PC-3 (cell line): Measurements from ENCODE around the gene SLC26A8. TPM values are rescaled to one million over a fixed set of nuclear protein-coding genes. Genes with fewer than 3 reads are reported as not detected.

Source experiments
- ATAC-seq: fragments of 200-7000 bp; cut with Tn5 transposase; 2 replicates; pipeline ENCODE4 v1.9.1; 2020; ENCODE audit warnings: mild to moderate bottlenecking, moderate library complexity
- BruUV-seq: library from RNA; stranded (reverse); fragments of 400-500 nt; replicated peaks from 2 replicates; lab custom pipeline; 2021; lab: Mats Ljungman, UMichigan
- CTCF ChIA-PET: fragments of 300-600 bp; sonication (Branson Sonifier 250); formaldehyde crosslinking; loops from one replicate; lab custom pipeline; 2022; ENCODE audit warnings: antibody characterized with exemption; lab: Charles Lee
- POLR2A ChIA-PET: fragments of 300-600 bp; sonication (Branson Sonifier 250); formaldehyde crosslinking; loops from one replicate; lab custom pipeline; 2022; ENCODE audit warnings: antibody characterized with exemption; ENCODE audit not compliant: unreplicated experiment; lab: Charles Lee
- DNase-seq: peaks from one replicate; pipeline ENCODE4 v3.0.0-alpha.2; 2015
- H2AFZ ChIP-seq: fragments of 300-600 bp; sonication (generic); 2 replicates; pipeline ENCODE4 v1.6.0; 2016; ENCODE audit warnings: antibody characterized with exemption, low read length
- H3F3A ChIP-seq: fragments of 300-600 bp; sonication (generic); one replicate; pipeline ENCODE4 v1.6.0; 2017; ENCODE audit warnings: antibody characterized with exemption, low read length, control low read depth, mild to moderate bottlenecking; ENCODE audit not compliant: unreplicated experiment
- H3K27ac ChIP-seq: fragments of 300-600 bp; sonication (generic); 2 replicates; pipeline ENCODE4 v1.5.1; 2016; ENCODE audit warnings: mild to moderate bottlenecking, low read length
- H3K27me3 ChIP-seq: fragments of 300-600 bp; sonication (generic); 2 replicates; pipeline ENCODE4 v1.6.1; 2016; ENCODE audit warnings: low read length, mixed read lengths
- H3K36me3 ChIP-seq: fragments of 300-600 bp; sonication (generic); 2 replicates; pipeline ENCODE4 v1.6.1; 2016; ENCODE audit warnings: low read depth, mixed run types, low read length, mixed read lengths
- H3K4me1 ChIP-seq: fragments of 300-600 bp; sonication (generic); 2 replicates; pipeline ENCODE4 v1.5.1; 2016; ENCODE audit warnings: low read length; ENCODE audit not compliant: insufficient read depth
- H3K4me2 ChIP-seq: fragments of 300-600 bp; sonication (generic); 2 replicates; pipeline ENCODE4 v1.6.0; 2016; ENCODE audit warnings: low read length
- H3K4me3 ChIP-seq: fragments of 300-600 bp; sonication (generic); 2 replicates; pipeline ENCODE4 v1.5.1; 2016; ENCODE audit warnings: mild to moderate bottlenecking, low read length, mixed read lengths
- H3K79me2 ChIP-seq: fragments of 300-600 bp; sonication (generic); 2 replicates; pipeline ENCODE4 v1.6.1; 2017; ENCODE audit warnings: low read length, mixed read lengths
- H3K9ac ChIP-seq: fragments of 300-600 bp; sonication (generic); 2 replicates; pipeline ENCODE4 v1.6.0; 2016; ENCODE audit warnings: mild to moderate bottlenecking, low read length
- H3K9me2 ChIP-seq: fragments of 300-600 bp; sonication (generic); replicated peaks from 2 replicates; pipeline ENCODE4 v1.6.1; 2016; ENCODE audit warnings: mixed run types, low read length, mixed read lengths
- H3K9me3 ChIP-seq: fragments of 300-600 bp; sonication (generic); 2 replicates; pipeline ENCODE4 v1.6.1; 2016; ENCODE audit warnings: low read length, mixed read lengths
- H4K20me1 ChIP-seq: fragments of 300-600 bp; sonication (generic); 2 replicates; pipeline ENCODE4 v1.6.1; 2016; ENCODE audit warnings: low read length, mixed read lengths
- EZH2 ChIP-seq: fragments of 300-600 bp; sonication (generic); IDR thresholded peaks from one replicate; pipeline ENCODE4 v1.6.1; 2017; ENCODE audit warnings: antibody characterized with exemption, mild to moderate bottlenecking, low read length; ENCODE audit not compliant: unreplicated experiment
- EZH2phosphoT487 ChIP-seq: fragments of 300-600 bp; sonication (generic); IDR thresholded peaks from 2 replicates; pipeline ENCODE4 v1.6.1; 2018; ENCODE audit warnings: mild to moderate bottlenecking, antibody characterized with exemption, low read length, borderline replicate concordance
- intact Hi-C: fragments of 100-400 bp; cut with micrococcal nuclease; formaldehyde crosslinking; loops from 2 replicates; pipeline ENCODE4 v1.9.0; 2023
- total RNA-seq: library from RNA; depleted of rRNA; stranded (reverse); fragments of >200 nt; gene quantifications from 2 replicates; pipeline ENCODE4 v1.2.3, GENCODE V29; 2014
- TF ChIP-seq, protein P1 (sequence below): fragments of 300-600 bp; sonication (generic); conservative IDR thresholded peaks from 2 replicates; pipeline ENCODE4 v1.5.1; 2017; ENCODE audit warnings: antibody characterized with exemption, low read depth, mild to moderate bottlenecking, low read length

SLC26A8 gene
- total RNA-seq, 1 experiment from 2014 or later: not detected

DNA sequence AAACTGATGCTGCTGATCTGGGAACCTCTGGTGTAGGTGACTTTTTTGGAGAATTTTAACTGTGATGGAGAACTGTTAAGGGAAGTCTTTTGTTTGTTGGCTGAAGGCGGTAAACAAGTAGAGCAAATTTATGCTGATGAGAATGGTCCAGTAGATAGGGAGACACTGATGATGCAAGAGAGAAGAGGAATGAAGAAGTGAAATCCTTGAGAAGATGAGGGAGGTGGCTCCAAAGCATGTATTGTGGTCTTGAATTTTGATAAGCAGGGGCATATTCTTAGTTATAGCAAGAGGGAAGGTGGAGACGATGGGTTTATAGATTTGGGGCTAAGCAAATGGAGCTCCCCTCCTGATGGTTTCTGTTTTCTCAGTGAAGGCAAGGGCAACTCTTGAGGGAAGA lies 25.1 kb upstream of the SLC26A8 start:
- DNase-seq (no peak), ATAC-seq (no peak)
- Histone ChIP-seq H3K27me3 (no peaks in the 10 kb centered on the region), H2AFZ (no peak overlapping the region), H3K4me2 (no peak overlapping the region), H3K4me3 (no peak overlapping the region), H3K79me2 (peaks cover 92% of the 10 kb centered on the region), H3K27ac (no peak overlapping the region), H4K20me1 (peaks cover 29% of the 10 kb centered on the region), H3K9me3 (no peaks in the 10 kb centered on the region), H3K9me2 (no peaks in the 10 kb centered on the region), H3K36me3 (peaks cover 21% of the 10 kb centered on the region), H3K9ac (no peak overlapping the region), H3K4me1 (peaks cover 14% of the 10 kb centered on the region; the same call in 1 of the 2 replicates), H3F3A (no peaks in the 10 kb centered on the region)
- ChIA-PET POLR2A (no interaction called here), CTCF (no interaction called here)
- intact Hi-C loops: no loop called here
- no peak for TF ChIP-seq EZH2
- TF ChIP-seq, protein P1, sequence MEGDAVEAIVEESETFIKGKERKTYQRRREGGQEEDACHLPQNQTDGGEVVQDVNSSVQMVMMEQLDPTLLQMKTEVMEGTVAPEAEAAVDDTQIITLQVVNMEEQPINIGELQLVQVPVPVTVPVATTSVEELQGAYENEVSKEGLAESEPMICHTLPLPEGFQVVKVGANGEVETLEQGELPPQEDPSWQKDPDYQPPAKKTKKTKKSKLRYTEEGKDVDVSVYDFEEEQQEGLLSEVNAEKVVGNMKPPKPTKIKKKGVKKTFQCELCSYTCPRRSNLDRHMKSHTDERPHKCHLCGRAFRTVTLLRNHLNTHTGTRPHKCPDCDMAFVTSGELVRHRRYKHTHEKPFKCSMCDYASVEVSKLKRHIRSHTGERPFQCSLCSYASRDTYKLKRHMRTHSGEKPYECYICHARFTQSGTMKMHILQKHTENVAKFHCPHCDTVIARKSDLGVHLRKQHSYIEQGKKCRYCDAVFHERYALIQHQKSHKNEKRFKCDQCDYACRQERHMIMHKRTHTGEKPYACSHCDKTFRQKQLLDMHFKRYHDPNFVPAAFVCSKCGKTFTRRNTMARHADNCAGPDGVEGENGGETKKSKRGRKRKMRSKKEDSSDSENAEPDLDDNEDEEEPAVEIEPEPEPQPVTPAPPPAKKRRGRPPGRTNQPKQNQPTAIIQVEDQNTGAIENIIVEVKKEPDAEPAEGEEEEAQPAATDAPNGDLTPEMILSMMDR: no peak
- TF ChIP-seq EZH2phosphoT487: no peak
- BruUV-seq: no TSS peak

DNA sequence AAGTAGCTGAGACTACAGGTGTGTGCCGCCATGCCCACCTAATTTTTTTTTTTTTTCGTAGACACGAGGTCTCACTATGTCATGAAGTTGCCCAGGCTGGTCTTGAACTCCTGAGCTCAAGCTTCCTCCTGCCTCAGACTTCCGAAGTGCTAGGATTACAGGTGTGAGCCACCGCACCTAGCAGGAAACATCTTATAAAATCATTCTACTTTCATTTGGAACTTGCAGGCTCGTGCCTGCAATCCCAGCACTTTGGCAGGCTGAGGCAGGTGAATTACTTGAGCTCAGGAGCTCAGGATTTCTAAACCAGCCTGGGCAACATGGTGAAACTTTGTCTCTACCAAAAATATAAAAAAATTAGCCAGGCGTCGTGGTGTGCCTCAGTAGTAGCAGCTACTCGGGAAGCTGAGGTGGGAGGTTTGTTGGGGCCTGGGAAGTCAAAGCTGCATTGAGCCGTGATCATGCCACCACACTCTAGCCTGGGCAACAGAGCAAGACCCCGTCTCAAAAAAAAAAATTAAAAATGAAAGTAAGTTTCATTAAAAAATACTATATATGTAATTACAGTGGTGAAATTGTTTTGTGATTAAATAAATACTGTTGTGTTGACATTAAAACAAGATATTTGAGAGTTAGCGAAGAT lies 18.3 kb upstream of the SLC26A8 start:
- BruUV-seq: no TSS peak
- intact Hi-C loops: no loop called here
- CTCF ChIA-PET: no interaction called here

DNA sequence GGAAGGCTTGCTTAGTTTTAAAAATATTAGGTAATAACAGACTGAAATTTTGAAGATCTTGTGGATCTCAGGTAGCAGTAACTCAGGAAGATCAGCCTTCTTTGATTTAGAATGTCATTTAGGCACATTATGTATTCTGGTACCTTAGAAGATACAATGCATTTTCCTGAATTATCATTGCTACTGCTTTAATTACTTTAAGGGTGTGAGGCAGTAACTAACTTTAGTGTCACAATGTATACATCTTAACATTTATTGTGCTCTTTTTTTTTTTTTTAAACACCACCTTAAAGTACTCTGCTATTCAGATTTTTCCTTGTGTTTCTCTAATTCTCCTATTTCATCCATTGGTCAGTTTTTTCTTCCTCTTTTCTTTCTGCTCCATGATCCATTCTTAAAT lies 16.5 kb upstream of the SLC26A8 start:
- no peak overlapping the region for H3K27ac ChIP-seq
- ChIA-PET POLR2A (no interaction called here), CTCF (no interaction called here)
- DNase-seq: no peak
- H4K20me1 ChIP-seq: peaks cover 31% of the 10 kb centered on the region
- H3K27me3 ChIP-seq: no peaks in the 10 kb centered on the region
- no peaks in the 10 kb centered on the region for H3K4me1 ChIP-seq
- ATAC-seq: no peak
- H3K36me3 ChIP-seq: no peaks in the 10 kb centered on the region
- H2AFZ ChIP-seq: no peak overlapping the region
- no peak overlapping the region for H3K9ac ChIP-seq
- no peaks in the 10 kb centered on the region for H3K9me2 ChIP-seq
- H3K9me3 ChIP-seq: no peaks in the 10 kb centered on the region
- TF ChIP-seq EZH2phosphoT487 (no peak), EZH2 (no peak)
- TF ChIP-seq, protein P1: no peak
- no peak overlapping the region for H3K4me3 ChIP-seq
- H3F3A ChIP-seq: no peaks in the 10 kb centered on the region
- intact Hi-C loops: no loop called here
- BruUV-seq: no TSS peak
- peaks cover 98% of the 10 kb centered on the region for H3K79me2 ChIP-seq
- H3K4me2 ChIP-seq: no peak overlapping the region

More for the DNA sequence above, 18.3 kb upstream of the SLC26A8 start:
- H3K9me3 ChIP-seq: no peaks in the 10 kb centered on the region
- H3K4me1 ChIP-seq: no peaks in the 10 kb centered on the region
- H3K9me2 ChIP-seq: no peaks in the 10 kb centered on the region
- no peak overlapping the region for H3K4me3 ChIP-seq
- H3K4me2 ChIP-seq: no peak overlapping the region
- peaks cover 96% of the 10 kb centered on the region for H3K79me2 ChIP-seq
- H3K9ac ChIP-seq: no peak overlapping the region
- no peak overlapping the region for H3K27ac ChIP-seq
- DNase-seq: no peak
- H3F3A ChIP-seq: no peaks in the 10 kb centered on the region
- POLR2A ChIA-PET: no interaction called here
- no peaks in the 10 kb centered on the region for H3K27me3 ChIP-seq
- ATAC-seq: no peak
- TF ChIP-seq EZH2: no peak
- TF ChIP-seq, protein P1: no peak
- TF ChIP-seq EZH2phosphoT487: no peak
- 0 out of 2 replicates have a peak, but pooled peaks cover 8% of the 10 kb centered on the region for H3K36me3 ChIP-seq
- H4K20me1 ChIP-seq: peaks cover 38% of the 10 kb centered on the region
- H2AFZ ChIP-seq: no peak overlapping the region
